ENCODE results near the gene AGBL4.
"Not testable (repeated sequence)": the region's sequence is repeated elsewhere in the genome, so short reads cannot be mapped to it uniquely, and the experiment has no call there.

AGBL4 gene

DNA sequence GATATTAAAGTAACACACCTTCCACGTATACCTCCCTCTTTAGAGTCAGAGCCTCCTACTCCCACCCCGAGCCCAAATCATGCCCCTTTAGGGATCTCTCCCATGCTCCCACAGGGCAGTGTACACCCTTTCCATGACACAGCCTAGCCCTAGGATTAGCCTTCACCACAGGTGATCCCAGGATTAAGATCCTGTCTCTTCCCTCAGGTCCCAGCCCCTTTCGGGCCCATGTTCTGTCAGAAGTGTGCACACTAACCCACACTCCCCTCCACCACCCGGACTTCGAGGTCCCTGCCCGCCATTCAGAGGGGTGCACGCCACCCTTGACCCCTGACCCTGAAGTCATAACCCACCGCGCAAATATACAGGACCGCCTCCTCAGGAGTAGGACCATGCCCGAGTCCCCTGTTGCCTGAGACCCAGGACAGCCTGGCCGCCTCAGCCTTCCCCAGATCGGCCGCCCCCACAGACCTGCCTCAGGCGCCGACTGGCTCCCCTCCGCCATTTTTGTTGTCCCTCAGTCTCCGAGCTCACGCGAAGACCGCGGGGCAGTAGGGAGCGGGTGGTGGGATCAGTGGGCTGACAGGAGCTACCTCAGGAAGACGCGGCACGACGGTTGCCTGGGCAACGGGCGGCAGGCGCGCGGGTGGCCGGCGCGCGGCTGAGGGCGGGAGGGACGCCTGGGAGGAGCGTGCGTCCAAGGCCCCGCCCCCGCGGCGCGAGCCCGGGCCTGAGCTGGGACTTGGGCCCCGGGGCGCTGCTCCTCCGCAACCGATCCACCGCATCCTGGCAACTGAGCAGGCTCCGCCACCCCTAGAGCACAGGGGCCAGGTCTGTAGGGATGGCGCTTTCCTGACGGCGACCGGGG, at the start of gene AGBL4:
Gene AGBL4 (minus strand): TSS at position 663 of the 868 bp plus-strand sequence.
- in situ Hi-C loops (cut with HindIII; ENCODE audit: low pct_unique_long_range_greater_than_20kb, low sequenced_read_pairs) = no loop called here
- DNase-seq (ENCODE audit: low read depth in 1 of 2, low spot score in 1 of 2) = peak; percentile 22 to 60
- TF ChIP-seq JUND (IDR thresholded peaks at IDR 0.05; ENCODE audit: low read depth) = no peak

- no peak for DNase-seq (ENCODE audit: low read depth in 1 of 2, low spot score in 1 of 2)
- no peak for TF ChIP-seq JUND (IDR thresholded peaks at IDR 0.05; ENCODE audit: low read depth)
- in situ Hi-C loops (cut with HindIII; ENCODE audit: low pct_unique_long_range_greater_than_20kb, low sequenced_read_pairs) = no loop called here
Observed at GRCh38 chr1:50066806-50067205, 43.1 kb upstream of the AGBL4 start.

- no peak for TF ChIP-seq JUND (IDR thresholded peaks at IDR 0.05; ENCODE audit: low read depth)
- in situ Hi-C loops (cut with HindIII; ENCODE audit: low pct_unique_long_range_greater_than_20kb, low sequenced_read_pairs) = no loop called here
- no peak for DNase-seq (ENCODE audit: low read depth in 1 of 2, low spot score in 1 of 2)
Observed at GRCh38 chr1:50060279-50060678, 36.5 kb upstream of the AGBL4 start.

GRCh38 chr1:50048791-50049190, 25.0 kb upstream of the AGBL4 start:
- DNase-seq (ENCODE audit: low read depth in 1 of 2, low spot score in 1 of 2) = no peak
- in situ Hi-C loops (cut with HindIII; ENCODE audit: low pct_unique_long_range_greater_than_20kb, low sequenced_read_pairs) = no loop called here
- TF ChIP-seq JUND (IDR thresholded peaks at IDR 0.05; ENCODE audit: low read depth) = no peak

- TF ChIP-seq JUND (IDR thresholded peaks at IDR 0.05; ENCODE audit: low read depth) = no peak
- in situ Hi-C loops (cut with HindIII; ENCODE audit: low pct_unique_long_range_greater_than_20kb, low sequenced_read_pairs) = no loop called here
- no peak for DNase-seq (ENCODE audit: low read depth in 1 of 2, low spot score in 1 of 2)
Observed at GRCh38 chr1:50047916-50048694, 24.4 kb upstream of the AGBL4 start.

DNA sequence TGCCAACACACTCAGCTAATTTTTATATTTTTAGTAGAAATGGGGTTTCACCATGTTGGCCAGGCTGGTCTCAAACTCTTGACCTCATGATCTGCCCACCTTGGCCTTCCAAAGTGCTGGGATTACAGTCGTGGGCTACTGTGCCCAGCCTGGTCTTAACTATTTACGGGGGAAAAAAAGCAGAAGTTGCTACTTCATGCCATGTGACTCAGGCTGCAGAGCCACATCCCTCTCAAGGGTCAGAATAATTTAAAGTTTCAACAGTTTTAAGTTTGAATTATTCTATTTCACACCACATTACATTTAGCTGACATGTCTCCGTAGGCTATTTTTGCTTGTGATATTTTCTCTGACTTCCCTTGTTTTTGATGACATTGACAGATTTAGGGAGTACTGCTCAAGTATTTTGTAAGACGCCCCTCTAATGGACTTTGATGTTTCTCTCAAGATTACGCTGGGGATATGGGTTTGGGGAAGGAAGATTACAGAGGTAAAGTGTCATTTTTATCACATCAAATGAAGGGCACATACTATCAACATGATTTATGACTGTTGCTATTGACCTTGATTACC, 14.6 kb upstream of the AGBL4 start:
- in situ Hi-C loops (cut with HindIII; ENCODE audit: low pct_unique_long_range_greater_than_20kb, low sequenced_read_pairs) = no loop called here
- no peak for TF ChIP-seq JUND (IDR thresholded peaks at IDR 0.05; ENCODE audit: low read depth)
- no peak for DNase-seq (ENCODE audit: low read depth in 1 of 2, low spot score in 1 of 2)

DNA sequence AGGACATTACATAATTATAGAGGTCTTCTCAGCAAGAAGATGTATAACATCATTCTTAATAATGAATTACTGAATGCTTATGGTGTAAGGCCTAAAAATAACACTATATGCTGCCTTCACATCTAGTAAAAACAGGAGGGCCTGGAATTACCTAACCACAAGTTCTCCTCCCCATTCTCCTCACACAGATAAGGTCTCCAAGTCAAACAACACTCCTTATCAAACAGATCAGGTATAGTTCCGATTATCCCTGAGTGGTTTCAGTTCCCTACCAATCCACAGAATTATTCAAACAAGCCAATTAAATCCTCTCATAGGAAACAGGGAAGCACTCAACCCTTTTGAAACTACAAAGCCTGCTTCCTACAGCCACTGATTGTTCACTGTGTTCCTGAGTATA, 4.0 kb upstream of the AGBL4 start:
- DNase-seq (ENCODE audit: low read depth in 1 of 2, low spot score in 1 of 2) = no peak
- TF ChIP-seq JUND (IDR thresholded peaks at IDR 0.05; ENCODE audit: low read depth) = no peak
- in situ Hi-C loops (cut with HindIII; ENCODE audit: low pct_unique_long_range_greater_than_20kb, low sequenced_read_pairs) = no loop called here

- TF ChIP-seq JUND (IDR thresholded peaks at IDR 0.05; ENCODE audit: low read depth) = no peak
- no peak for DNase-seq (ENCODE audit: low read depth in 1 of 2, low spot score in 1 of 2)
- in situ Hi-C loops (cut with HindIII; ENCODE audit: low pct_unique_long_range_greater_than_20kb, low sequenced_read_pairs) = no loop called here
Observed at GRCh38 chr1:49995734-49996133, 28.0 kb downstream of the AGBL4 start.

DNA sequence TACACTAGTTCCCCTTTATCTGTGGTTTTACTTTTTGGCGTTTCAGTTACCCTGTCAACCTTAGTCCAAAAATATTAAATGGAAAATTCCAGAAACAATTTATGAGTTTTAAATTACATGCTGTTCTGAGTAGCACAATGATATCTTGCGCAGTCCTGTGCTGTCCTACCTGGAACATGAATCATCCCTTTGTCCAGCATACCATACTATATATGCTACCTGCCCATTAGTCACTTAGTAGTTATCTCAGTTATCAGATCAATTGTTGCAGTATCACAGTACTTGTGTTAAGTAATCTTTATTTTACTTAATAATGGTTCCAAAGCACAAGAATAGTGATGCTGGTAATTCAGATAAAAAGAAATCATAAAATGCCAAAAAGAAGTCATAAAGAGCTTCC, 52.7 kb downstream of the AGBL4 start:
- TF ChIP-seq JUND (IDR thresholded peaks at IDR 0.05; ENCODE audit: low read depth) = no peak
- in situ Hi-C loops (cut with HindIII; ENCODE audit: low pct_unique_long_range_greater_than_20kb, low sequenced_read_pairs) = no loop called here
- no peak for DNase-seq (ENCODE audit: low read depth in 1 of 2, low spot score in 1 of 2)

- in situ Hi-C loops (cut with HindIII; ENCODE audit: low pct_unique_long_range_greater_than_20kb, low sequenced_read_pairs) = no loop called here
- no peak for DNase-seq (ENCODE audit: low read depth in 1 of 2, low spot score in 1 of 2)
- no peak for TF ChIP-seq JUND (IDR thresholded peaks at IDR 0.05; ENCODE audit: low read depth)
Observed at GRCh38 chr1:49951385-49951784, 72.4 kb downstream of the AGBL4 start.

- DNase-seq (ENCODE audit: low read depth in 1 of 2, low spot score in 1 of 2); in situ Hi-C loops (cut with HindIII; ENCODE audit: low pct_unique_long_range_greater_than_20kb, low sequenced_read_pairs): not testable (repeated sequence)
Observed at GRCh38 chr1:49915301-49915700, 108.5 kb downstream of the AGBL4 start.

GRCh38 chr1:49906365-49906764, 117.4 kb downstream of the AGBL4 start:
- DNase-seq (ENCODE audit: low read depth in 1 of 2, low spot score in 1 of 2) = no peak
- no peak for TF ChIP-seq JUND (IDR thresholded peaks at IDR 0.05; ENCODE audit: low read depth)
- in situ Hi-C loops (cut with HindIII; ENCODE audit: low pct_unique_long_range_greater_than_20kb, low sequenced_read_pairs) = no loop called here

DNA sequence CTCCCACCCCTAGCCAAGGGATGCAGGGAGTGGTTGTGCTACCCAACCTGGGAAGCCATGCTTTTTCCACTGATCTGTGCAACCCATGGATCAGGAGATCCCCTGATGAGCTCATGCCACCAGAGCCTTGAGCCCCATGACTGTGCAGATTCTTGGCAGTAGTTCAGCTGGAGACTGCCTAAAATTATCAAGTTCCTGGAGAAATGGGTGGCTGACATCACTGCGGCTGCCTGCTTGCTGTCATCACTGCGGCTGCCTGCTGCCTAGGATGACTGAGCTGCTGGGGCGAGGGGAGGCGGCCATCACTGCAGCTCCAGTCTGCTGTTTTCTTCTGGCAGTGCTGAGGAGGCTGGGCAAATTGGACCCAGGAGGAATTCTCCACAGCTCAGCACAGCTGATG, 159.2 kb downstream of the AGBL4 start:
- TF ChIP-seq JUND (IDR thresholded peaks at IDR 0.05; ENCODE audit: low read depth) = no peak
- in situ Hi-C loops (cut with HindIII; ENCODE audit: low pct_unique_long_range_greater_than_20kb, low sequenced_read_pairs) = no loop called here
- DNase-seq (ENCODE audit: low read depth in 1 of 2, low spot score in 1 of 2) = no peak

Measured in T47D (cell line).